Glutamatergic neuron (in vitro differentiated cells): ENCODE measurements around the gene GRHL1. TPM values are rescaled to one million over a fixed set of nuclear protein-coding genes. Genes with fewer than 3 reads are reported as not detected.

ENCODE experiments used
- DNase-seq: peaks from one replicate; pipeline ENCODE4 v3.0.0; 2022
- H3K27ac Mint-ChIP-seq: one replicate; pipeline ENCODE4 v1.8.0; 2020; ENCODE audit warnings: mild to moderate bottlenecking, mixed read lengths, inconsistent platforms; ENCODE audit not compliant: unreplicated experiment
- H3K27me3 Mint-ChIP-seq: one replicate; pipeline ENCODE4 v1.8.0; 2020; ENCODE audit warnings: mild to moderate bottlenecking, moderate library complexity, mixed read lengths, inconsistent platforms; ENCODE audit not compliant: unreplicated experiment
- H3K36me3 Mint-ChIP-seq: one replicate; pipeline ENCODE4 v1.8.0; 2020; ENCODE audit warnings: mild to moderate bottlenecking, mixed read lengths, inconsistent platforms; ENCODE audit not compliant: unreplicated experiment
- H3K4me1 Mint-ChIP-seq: one replicate; pipeline ENCODE4 v1.8.0; 2020; ENCODE audit warnings: mild to moderate bottlenecking, low read depth, mixed read lengths, inconsistent platforms; ENCODE audit not compliant: unreplicated experiment
- H3K4me3 Mint-ChIP-seq: one replicate; pipeline ENCODE4 v1.8.0; 2020; ENCODE audit warnings: mild to moderate bottlenecking, mixed read lengths, inconsistent platforms; ENCODE audit not compliant: unreplicated experiment
- H3K9me3 Mint-ChIP-seq: one replicate; pipeline ENCODE4 v1.8.0; 2020; ENCODE audit warnings: mild to moderate bottlenecking, moderate library complexity, mixed read lengths, inconsistent platforms; ENCODE audit not compliant: unreplicated experiment
- total RNA-seq: library from RNA; stranded (reverse); fragmentation: NEBNext Ultra II Directional; extraction: Animal tissue kit (Norgen Biotek cat#: 25700); gene quantifications from one replicate; pipeline ENCODE4 v1.2.1, GENCODE V29; 2021; ENCODE audit not compliant: unreplicated experiment
- TF ChIP-seq, protein P1 (sequence below): fragments of 200-600 bp; sonication (generic); IDR thresholded peaks from one replicate; pipeline ENCODE4 v1.5.0; 2021; ENCODE audit not compliant: partially characterized antibody, unreplicated experiment

GRHL1 gene
- total RNA-seq, 1 donor from 2014 or later = 4.3 TPM

DNA sequence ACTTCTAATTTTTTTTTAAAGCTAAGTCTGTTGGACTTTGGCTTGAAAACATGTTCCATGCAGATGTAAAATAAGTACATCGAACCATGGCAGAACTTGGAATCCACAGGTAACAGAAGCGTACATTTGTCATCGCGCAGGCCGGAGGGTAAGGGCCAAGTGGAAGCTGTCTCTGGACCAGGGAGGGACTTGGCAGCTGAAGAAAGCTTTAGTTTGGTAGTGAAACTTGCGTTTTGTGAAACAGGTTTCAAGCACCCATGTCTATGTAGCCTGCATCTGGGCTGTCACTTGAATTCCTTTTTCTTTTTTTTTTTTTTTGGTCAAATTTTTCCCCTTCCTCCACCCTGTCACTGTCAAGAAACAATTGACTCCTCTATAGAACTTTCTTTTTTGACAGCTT is 20.4 kb downstream of the GRHL1 start:
- Mint-ChIP-seq H3K9me3 (peaks cover 2% of the 10 kb centered on the region), H3K4me3 (no peak overlapping the region), H3K27me3 (no peaks in the 10 kb centered on the region), H3K36me3 (no peaks in the 10 kb centered on the region), H3K4me1 (peaks cover 11% of the 10 kb centered on the region), H3K27ac (no peak overlapping the region)
- DNase-seq = no peak
- TF ChIP-seq, protein P1, sequence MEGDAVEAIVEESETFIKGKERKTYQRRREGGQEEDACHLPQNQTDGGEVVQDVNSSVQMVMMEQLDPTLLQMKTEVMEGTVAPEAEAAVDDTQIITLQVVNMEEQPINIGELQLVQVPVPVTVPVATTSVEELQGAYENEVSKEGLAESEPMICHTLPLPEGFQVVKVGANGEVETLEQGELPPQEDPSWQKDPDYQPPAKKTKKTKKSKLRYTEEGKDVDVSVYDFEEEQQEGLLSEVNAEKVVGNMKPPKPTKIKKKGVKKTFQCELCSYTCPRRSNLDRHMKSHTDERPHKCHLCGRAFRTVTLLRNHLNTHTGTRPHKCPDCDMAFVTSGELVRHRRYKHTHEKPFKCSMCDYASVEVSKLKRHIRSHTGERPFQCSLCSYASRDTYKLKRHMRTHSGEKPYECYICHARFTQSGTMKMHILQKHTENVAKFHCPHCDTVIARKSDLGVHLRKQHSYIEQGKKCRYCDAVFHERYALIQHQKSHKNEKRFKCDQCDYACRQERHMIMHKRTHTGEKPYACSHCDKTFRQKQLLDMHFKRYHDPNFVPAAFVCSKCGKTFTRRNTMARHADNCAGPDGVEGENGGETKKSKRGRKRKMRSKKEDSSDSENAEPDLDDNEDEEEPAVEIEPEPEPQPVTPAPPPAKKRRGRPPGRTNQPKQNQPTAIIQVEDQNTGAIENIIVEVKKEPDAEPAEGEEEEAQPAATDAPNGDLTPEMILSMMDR = no peak

DNA sequence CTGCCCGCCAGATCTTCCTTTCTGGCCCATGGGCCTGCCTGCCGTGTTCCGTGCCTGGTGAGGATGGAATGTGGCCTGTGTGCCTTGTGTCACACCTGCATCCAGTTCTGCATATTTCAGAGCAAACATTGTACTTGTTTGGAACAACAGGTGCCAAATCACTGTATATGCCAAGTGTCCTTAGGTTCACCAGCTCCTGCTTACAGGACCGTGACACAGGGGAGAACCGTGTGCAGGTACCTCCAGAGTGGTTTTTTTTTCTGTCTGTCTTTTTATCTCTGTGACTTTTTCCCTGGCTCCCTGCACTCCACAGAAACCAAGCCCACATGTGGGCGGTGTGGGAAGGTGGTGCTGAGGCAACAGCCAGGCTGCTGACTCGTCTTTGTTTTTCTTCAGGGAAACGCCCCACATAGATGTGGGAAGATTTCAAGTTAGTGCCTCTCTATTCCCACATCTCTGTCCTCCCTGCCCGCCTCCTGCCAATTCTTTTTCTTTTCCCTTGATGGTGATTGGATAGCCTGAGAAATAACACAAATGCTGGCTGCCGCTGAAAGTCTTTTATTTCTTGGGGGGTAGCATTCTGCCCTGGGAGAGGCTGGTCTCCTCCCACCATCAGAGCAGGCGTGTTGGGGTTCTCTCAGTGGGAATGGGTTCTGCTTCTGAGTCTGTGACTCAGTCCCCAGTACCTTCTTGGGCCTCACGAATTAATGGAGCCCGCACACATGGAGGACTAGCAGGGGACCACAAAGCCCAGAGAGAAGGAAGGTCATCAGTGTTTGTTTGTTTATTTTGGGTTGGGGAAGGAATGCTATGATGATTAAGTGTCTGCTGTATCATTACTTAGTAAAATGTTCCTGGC is 21.4 kb downstream of the GRHL1 start:
- no peak for DNase-seq
- TF ChIP-seq, protein P1 = no peak
- Mint-ChIP-seq H3K4me1 (peaks cover 11% of the 10 kb centered on the region), H3K9me3 (peaks cover 2% of the 10 kb centered on the region), H3K36me3 (no peaks in the 10 kb centered on the region), H3K27ac (no peak overlapping the region), H3K27me3 (no peaks in the 10 kb centered on the region), H3K4me3 (no peak overlapping the region)

DNA sequence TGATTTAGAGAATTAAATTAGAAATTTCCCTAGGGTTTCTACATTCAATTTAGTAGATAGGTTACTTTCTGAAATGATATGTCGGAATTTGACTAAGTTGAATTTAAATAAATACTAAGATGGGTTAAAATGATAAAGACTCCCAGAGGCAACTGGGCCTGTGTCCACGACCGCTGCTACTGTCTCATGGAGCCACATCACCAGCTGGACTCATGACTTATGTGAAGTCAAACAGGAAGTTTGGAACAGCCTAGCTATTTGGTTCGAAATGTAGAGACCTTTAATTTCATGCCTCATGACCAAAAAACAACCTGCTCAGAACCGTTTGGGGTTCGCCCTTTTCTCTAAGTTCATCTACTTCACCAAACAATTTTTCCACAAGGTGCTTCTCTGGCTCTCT is 22.2 kb downstream of the GRHL1 start:
- Mint-ChIP-seq H3K4me3 (no peak overlapping the region), H3K27ac (no peak overlapping the region), H3K36me3 (no peaks in the 10 kb centered on the region), H3K27me3 (no peaks in the 10 kb centered on the region), H3K9me3 (peaks cover 2% of the 10 kb centered on the region), H3K4me1 (peaks cover 9% of the 10 kb centered on the region)
- TF ChIP-seq, protein P1 = no peak
- DNase-seq = no peak

DNA sequence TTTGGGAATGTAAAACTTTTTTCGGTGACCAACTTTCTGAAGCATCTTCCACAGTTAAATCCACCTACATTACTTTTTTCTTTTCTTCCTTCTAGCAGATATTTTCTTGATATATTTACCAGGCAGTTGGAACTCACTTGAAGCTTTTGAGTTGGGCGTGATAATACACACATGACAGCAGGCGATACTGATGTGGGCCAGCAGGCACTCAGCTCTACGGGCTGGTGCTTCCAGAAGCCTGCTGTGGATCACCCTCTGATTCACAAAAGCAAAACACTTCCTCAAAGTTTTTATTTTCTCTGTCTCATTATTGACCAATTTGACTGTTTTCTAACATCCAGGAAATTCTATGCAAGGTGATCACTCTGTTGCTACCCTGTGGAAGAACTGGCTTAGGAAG is 22.9 kb downstream of the GRHL1 start:
- no peak for DNase-seq
- TF ChIP-seq, protein P1 = no peak
- no peaks in the 10 kb centered on the region for H3K27me3 Mint-ChIP-seq
- no peak overlapping the region for H3K27ac Mint-ChIP-seq
- H3K4me3 Mint-ChIP-seq = no peak overlapping the region
- H3K9me3 Mint-ChIP-seq = peaks cover 2% of the 10 kb centered on the region
- H3K4me1 Mint-ChIP-seq = peaks cover 9% of the 10 kb centered on the region
- no peaks in the 10 kb centered on the region for H3K36me3 Mint-ChIP-seq

DNA sequence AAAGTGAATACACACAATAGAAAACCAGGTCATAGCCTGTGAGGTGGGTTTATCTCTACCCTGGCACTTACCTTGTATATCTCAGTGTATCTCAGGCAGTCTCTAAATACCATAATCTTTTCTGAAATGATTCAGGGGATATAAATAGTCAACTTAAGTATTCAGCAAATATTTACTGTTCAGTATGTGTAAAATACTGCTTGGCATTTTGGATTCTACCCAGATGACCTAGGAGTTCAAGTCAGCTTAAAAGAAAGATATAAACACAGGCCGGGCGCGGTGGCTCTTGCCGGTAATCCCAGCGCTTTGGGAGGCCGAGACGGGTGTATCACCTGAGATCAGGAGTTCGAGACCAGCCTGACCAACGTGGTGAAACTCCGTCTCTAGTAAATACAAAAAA is 23.8 kb downstream of the GRHL1 start:
- H3K27ac Mint-ChIP-seq = no peak overlapping the region
- no peaks in the 10 kb centered on the region for H3K36me3 Mint-ChIP-seq
- peaks cover 7% of the 10 kb centered on the region for H3K4me1 Mint-ChIP-seq
- H3K9me3 Mint-ChIP-seq = peaks cover 2% of the 10 kb centered on the region
- DNase-seq = no peak
- H3K27me3 Mint-ChIP-seq = no peaks in the 10 kb centered on the region
- H3K4me3 Mint-ChIP-seq = no peak overlapping the region
- TF ChIP-seq, protein P1 = no peak
